ENCODE data around the gene PPIE.

PPIE gene

GRCh38 chr1:39738622-39739366, at the start of gene PPIE:
TSS of gene PPIE (plus strand) at chr1:39738882. CDS start at chr1:39738901, 19 bp downstream.
- TF ChIP-seq CTCF (conservative IDR thresholded peaks at IDR 0.05; ENCODE audit: low read depth, low read length), result no peak
- DNase-seq (ENCODE audit: low read depth), result peak; percentile 54
- H3K4me3 ChIP-seq (ENCODE audit: low read length), result peak within 1 kb of the TSS; percentile 95

DNA sequence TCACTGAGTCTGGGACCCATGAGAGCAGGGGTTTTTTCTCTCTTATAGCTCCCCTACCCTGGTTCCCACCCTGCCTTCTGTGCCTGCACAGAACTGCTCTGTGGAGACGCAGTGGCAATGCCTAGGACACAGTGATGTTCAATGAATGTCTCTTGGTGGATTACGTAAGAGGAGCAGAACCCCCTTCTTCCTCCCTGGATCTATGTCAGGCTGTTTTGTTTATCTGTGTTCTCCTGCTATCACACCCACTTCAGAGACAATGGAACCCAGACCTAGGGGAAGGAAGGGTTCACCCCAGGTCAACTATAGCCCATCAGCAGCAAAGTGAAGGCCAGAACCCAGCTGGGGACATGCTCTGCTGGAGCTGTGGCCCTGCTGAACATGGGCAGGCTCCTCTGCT, 49.5 kb upstream of the PPIE start:
- TF ChIP-seq CTCF (conservative IDR thresholded peaks at IDR 0.05; ENCODE audit: low read depth, low read length), result no peak
- H3K4me3 ChIP-seq (ENCODE audit: low read length), result no peak overlapping the region
- no peak for DNase-seq (ENCODE audit: low read depth)

GRCh38 chr1:39689635-39690034, 49.0 kb upstream of the PPIE start:
- no peak for TF ChIP-seq CTCF (conservative IDR thresholded peaks at IDR 0.05; ENCODE audit: low read depth, low read length)
- no peak for DNase-seq (ENCODE audit: low read depth)

DNA sequence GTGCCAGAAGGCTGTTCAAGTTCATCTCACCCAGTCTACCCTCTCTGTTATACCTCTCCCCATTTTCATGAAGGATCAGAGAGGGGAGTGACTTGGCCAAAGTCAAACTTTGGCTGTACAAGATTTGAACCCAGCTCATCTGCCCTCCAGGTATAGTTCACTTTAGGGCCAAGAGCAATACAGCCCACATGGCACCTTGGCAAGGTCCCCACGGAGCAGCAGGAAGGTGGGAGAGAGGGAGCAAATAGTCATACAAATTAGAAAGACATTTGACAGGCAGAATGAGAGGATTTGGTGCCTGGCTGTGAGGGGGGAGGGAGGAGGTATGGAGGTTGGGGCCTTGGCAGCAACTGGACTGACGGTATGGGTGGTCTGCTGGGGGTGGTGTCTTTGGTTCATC, 48.5 kb upstream of the PPIE start:
- TF ChIP-seq CTCF (conservative IDR thresholded peaks at IDR 0.05; ENCODE audit: low read depth, low read length), result no peak
- no peak for DNase-seq (ENCODE audit: low read depth)
- H3K4me3 ChIP-seq (ENCODE audit: low read length), result no peak overlapping the region

More at GRCh38 chr1:39689635-39690034, 49.0 kb upstream of the PPIE start:
- H3K4me3 ChIP-seq (ENCODE audit: low read length), result no peak overlapping the region

DNA sequence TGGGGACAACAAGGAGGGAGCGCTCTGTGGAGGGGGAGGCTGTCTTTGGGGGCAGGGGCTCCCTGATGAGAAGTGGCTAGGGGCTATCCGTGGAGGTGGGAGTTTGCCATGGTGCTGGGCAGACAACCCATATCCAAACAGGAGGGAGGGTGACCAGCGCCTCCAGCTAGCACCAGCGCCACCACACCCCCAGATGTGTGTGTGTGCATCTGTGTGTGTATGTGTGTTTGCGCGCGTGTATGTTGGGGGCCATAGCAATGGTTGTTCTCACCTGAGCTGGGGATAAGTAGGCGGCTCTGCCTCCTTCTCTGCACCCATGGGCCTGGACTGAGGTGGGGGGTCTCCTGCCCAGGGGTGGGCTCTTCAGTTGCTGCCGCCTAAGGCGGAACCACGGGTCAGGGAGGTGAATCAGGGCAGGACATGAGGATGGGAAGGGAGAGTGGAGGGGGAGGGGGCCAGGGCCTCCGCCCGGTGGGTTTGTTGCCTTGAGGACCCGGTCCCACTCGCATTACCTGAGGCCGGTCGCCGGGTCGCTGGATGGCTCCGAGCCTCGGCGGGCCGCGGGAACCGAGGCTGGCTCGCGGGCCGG, 47.8 kb upstream of the PPIE start:
- DNase-seq (ENCODE audit: low read depth), result no peak
- no peak overlapping the region for H3K4me3 ChIP-seq (ENCODE audit: low read length)
- no peak for TF ChIP-seq CTCF (conservative IDR thresholded peaks at IDR 0.05; ENCODE audit: low read depth, low read length)

- no peak for TF ChIP-seq CTCF (conservative IDR thresholded peaks at IDR 0.05; ENCODE audit: low read depth, low read length)
- peak within 1 kb of the TSS; percentile 30 for H3K4me3 ChIP-seq (ENCODE audit: low read length)
- DNase-seq (ENCODE audit: low read depth), result peak; percentile 47
These were observed 47.1 kb upstream of the PPIE start, which contains the start of gene HPCAL4 for GRCh38 chr1:39691383-39692151. TSS of gene HPCAL4 (minus strand) at chr1:39691433. CDS start at chr1:39684603, 6,830 bp downstream.
